NCI-H82 (cell line): ENCODE data around the gene DHX35.
"Not testable (repeated sequence)": the region's sequence is repeated elsewhere in the genome, so short reads cannot be mapped to it uniquely, and the experiment has no call there.

Experiments
- DNase-seq: peaks from one replicate; lab custom pipeline; 2025; lab: John Stamatoyannopoulos, UW

DHX35 gene

GRCh38 chr20:38979842-38980241, 17.7 kb downstream of the DHX35 start:
- DNase-seq, result no peak

DNA sequence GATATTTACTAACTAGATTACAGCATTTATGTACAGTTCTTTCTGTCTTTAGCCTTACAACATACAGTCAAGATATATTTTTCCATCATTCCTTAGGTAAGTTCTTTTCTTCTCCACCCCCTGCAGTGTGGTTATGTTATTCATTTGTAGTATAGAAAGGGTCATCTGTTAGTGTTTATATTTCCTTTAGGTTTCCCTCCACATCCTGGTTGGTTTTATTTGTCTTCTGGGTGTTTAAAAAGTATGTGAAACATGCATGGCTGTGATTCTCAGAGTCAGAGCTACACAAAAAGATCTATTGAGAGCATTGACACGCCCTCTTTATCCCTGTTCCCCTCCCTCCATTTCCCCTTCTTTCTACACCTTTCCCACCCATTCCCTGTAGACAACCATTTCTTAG, 20.1 kb downstream of the DHX35 start:
- DNase-seq, result no peak

DNA sequence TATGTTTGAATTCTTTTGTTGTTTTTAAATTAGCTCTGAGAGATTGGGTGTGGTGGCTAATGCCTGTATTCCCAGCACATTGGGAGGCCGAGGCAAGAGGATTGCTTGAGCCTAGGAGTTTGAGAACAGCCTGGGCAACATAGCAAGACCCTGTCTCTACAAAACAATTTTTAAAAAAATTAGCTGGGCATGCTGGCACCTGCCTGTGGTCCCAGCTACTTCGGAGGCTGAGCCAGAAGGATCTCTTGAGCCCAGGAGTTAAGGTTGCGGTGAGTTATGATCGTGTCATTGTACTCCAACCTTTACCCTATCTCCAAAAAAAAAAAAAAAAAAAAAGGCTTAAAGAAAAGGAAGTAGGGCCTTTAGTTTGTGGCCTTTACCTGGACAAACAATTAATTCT, 22.9 kb downstream of the DHX35 start:
- no peak for DNase-seq

DNA sequence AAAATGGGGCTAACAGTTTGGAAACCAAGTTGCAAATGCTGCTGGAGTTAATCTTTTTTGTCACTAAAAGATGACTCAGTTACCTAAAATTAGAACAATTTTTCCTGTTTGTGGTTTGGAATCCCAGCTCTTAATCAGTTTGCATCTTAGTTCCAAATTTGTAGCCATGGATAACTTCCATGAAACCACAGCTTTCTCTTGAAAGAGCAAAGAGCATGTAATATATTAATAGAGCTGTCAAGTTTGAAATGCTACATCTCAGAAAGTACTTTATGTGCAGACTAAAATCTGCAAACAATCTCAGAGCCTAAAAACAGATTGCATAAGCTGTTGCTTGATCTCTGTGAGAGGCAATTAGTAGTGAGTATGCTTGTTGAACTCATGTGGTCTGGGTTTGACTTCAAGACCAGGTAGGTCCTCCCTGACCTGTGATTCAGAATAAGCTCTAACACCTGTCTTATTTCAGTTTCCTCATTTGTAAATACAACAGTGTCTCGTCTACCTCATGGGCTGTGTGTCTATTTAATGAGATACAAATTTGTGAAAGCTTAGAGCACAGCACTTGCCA, 23.5 kb downstream of the DHX35 start:
- DNase-seq, result no peak

DNA sequence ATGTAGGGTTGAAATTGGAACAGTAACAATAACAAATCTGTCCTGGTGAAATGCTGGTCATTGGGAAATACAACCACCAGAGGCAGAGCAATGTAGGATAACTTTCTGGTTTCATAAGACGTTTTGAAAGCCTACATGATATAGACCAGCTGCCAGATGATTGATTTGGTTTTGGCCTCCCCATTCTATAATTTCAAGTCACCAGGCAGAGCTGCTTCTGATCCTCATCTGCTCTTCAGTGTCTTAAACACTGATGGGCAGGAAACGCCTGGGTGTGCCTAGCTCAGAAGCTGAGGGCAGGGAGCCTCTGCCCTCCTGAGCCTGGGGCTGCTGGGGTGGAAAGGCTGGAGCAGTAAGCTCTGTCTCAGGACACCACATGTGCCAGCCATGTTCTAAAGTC, 24.5 kb downstream of the DHX35 start:
- DNase-seq, result no peak

- DNase-seq, result no peak
These were observed 25.6 kb downstream of the DHX35 start for GRCh38 chr20:38987777-38988176.

GRCh38 chr20:38990728-38991127, 28.6 kb downstream of the DHX35 start:
- no peak for DNase-seq

DNA sequence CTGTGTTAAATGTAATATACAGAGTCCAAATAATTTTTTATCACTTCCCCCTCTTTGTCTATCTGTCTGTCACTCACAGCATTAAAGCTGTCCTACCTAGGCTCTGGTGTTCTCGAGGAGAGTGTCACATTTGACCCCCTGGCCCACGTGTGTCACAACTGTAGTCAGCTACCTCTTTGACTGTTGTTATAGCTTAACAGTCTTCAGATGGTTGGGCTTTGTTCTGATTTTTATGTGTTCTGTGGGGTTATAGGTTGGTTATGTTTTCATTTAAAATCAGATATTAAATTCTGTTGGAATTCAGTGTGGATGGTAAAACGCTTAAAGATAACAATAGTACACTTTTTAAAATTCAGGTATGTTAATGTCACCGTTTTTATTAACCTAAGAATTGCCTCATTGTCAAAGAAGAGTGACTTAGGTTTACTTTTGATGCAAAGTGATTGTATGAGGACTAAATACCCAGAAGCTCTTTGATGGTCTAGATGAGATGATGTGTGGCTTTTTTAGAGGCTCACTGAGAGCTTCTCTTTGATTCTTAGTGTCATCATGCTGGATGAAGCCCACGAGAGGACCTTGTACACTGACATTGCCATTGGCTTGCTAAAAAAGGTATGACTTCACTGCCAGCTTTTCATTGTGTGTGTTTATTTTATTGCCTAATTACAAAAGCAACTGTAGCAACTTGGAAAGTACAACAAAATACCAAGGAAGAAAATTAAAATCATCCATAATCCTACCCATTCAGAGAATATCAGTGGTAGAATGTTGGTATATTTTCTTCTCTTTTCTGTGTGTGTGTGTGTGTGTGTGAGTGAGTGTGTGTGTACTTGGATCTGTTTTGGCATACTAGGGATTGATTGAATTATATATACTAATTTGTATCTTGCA, 29.9 kb downstream of the DHX35 start:
- DNase-seq, result no peak

DNA sequence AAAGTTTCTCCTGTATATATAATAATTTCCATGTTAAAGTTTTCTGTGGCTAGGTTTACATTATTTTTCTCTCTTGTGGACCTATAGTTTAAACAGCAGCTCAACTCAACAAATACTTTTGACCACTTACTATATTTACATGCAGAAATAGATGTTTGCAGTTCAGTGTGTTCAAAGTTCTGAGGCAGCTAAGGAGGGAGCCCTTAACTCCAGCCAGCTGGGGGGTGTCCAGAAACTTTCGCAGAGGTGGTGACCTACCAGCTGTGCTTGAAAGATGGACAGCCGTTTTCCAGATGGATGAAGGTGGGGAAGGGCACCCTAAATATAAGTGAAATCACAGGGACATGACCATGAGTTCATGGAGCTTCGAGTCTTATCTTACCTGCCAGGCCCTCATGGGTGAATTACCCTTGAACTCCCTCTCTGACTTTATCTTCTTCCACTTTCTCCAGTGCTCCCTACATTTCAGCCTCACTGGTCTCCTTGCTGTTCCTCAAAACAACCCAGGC, 33.4 kb downstream of the DHX35 start:
- no peak for DNase-seq

- not testable (repeated sequence) for DNase-seq
These were observed 34.7 kb downstream of the DHX35 start for GRCh38 chr20:38996866-38997265.

GRCh38 chr20:38997622-38998021, 35.5 kb downstream of the DHX35 start:
- no peak for DNase-seq

GRCh38 chr20:38999217-38999616, 37.1 kb downstream of the DHX35 start:
- DNase-seq, result no peak

DNA sequence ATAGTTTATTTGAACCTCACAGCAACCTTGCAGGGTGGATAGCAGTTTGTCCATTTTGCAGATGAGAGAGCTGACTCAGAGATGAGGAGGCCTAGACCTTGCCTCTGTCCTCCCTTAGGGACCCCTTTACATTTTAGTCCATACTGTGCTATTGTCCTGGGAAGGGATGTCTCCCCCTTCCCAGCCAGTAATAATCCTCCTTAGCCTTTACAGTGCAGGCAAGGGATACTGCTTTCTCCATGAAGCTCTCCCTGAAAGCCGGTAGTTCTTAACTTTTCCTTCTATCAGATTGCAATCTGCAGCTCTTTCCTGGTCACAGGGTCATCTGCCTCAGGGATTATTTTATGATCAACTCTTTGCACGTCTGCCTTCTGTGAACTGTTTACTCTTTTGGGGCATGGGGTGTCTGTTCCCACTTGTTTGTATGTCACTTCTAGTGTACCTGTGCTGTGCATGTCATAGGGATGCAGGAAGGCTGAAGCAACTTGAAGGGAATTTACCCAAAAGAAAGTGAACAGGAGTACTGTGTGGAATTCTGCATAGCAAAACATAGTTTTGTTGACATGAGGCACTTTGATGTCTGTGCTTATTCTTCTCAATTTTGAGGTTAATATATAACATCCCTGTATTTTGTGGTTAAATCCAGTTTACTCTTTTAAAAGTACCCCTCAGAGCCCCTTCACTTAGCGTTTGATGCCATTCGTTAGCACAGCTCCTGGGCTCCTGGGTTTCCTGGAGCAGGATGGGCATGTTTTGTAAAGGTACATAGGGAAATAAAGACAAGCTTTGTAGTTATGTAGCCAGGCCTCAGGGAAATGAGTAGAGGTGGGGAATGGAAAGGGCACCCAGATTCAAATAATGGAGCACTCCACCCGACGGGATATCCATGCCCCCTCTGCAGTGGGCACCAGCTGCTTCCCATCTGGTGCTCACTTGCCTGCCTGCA, 38.1 kb downstream of the DHX35 start:
- no peak for DNase-seq

GRCh38 chr20:39004508-39004907, 42.4 kb downstream of the DHX35 start:
- DNase-seq, result no peak

GRCh38 chr20:39009348-39009747, 47.2 kb downstream of the DHX35 start:
- DNase-seq, result no peak

DNA sequence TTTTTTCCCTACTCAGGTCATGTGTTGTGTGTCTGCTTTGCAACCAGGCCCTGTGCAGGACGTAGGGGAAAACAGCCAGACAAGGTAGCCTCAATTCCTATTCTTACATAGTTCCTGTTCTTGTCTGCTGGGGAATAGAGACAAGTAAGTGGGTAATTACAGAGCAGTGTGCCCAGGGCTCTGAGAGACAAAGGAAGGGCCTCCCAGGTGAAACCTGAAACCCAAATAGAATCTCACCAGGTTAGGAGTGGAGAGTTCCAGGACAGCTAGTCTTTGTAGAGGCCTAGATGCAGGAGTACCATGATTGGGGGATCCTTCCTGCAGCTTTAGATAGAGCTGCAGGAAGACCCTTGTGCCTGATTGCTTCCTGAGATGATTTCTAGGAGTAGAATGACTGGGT, 48.4 kb downstream of the DHX35 start:
- DNase-seq, result no peak

DNA sequence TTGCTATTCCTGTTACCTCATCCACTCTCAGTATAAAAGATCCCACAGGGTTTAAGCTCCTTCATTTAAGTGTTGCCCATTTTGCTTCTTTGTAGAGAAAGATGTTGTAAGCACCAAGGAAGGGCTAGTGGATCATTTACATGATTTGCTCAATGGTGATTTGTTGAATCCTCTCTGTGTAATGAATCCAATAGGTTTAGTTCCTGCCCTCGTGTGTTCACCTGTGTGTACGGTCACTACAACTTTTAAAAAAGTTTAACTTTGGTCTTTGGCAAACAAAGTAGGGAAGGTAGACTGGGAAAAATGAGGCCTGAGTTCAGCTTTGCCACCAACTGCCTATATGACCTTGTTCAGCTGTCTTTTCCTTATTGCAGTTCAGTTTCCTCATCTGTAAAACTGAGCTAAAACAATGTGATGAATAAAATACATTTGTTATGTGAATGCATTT, 51.5 kb downstream of the DHX35 start:
- DNase-seq, result no peak

- DNase-seq, result peak; percentile 51
These were observed 53.9 kb downstream of the DHX35 start for GRCh38 chr20:39016041-39016440.

DNA sequence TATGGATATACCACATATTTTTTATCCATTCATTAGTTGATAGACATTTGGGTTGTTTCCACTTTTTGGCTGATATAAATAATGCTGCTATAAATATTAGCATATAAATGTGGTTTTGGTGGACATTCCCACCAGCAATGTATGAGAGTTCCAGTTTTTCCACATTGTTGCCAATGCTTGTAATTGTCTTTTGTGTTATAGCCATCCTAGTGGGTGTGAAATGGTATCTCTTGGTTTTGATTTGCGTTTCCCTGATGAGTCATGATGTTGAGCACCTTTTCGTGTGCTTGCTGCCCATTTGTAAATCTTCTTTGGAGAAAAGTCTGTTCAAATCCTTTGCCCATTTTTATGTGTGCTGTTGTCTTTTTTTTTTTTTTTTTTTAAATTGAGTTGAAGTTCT, 54.4 kb downstream of the DHX35 start:
- no peak for DNase-seq

- no peak for DNase-seq
These were observed 56.9 kb downstream of the DHX35 start for GRCh38 chr20:39019027-39019426.

DNA sequence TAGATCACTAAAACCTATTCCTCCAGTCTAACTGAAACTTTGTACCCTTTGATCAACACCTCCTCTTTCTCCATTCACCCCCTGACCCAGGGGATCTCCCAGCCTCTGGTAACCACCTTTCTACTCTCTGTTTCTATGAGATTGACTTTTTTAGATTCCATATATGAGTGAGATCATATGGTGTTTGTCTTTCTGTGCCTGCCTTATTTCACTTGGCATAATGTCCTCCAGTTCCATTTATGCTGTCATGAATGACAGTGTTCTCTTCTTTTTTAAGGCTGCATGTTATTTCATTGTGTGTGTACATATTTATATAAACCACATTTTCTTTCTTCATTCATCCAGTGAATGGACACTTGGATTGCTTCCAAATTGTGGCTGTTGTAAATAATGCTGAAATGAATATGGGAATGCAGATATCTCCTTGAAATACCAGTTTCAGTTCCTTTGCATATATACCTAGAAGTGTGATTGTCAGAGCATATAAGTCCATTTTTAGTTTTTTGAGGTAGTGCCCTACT, 57.7 kb downstream of the DHX35 start:
- DNase-seq, result no peak

- no peak for DNase-seq
These were observed 59.6 kb downstream of the DHX35 start for GRCh38 chr20:39021748-39022147.
